Trophoblast cell (in vitro differentiated cells and primary cell): ENCODE measurements around the gene PDE6D.

Source experiments
- DNase-seq, 2 donors: peaks; one replicate each; pipeline ENCODE4 v3.0.0-alpha.2; 2016
- H2AFZ ChIP-seq: 2 replicates; pipeline ENCODE4 v1.6.1; 2013; ENCODE audit warnings: low read length, moderate library complexity, mild to moderate bottlenecking; ENCODE audit not compliant: insufficient read depth, poor library complexity
- H2AK5ac ChIP-seq: 2 replicates; pipeline ENCODE4 v1.6.1; 2013; ENCODE audit warnings: mild to moderate bottlenecking, low read length
- H2BK120ac ChIP-seq: 2 replicates; pipeline ENCODE4 v1.6.1; 2013; ENCODE audit warnings: low read length, mild to moderate bottlenecking, moderate library complexity; ENCODE audit not compliant: insufficient read depth, poor library complexity
- H2BK12ac ChIP-seq: 2 replicates; pipeline ENCODE4 v1.6.1; 2013; ENCODE audit warnings: mild to moderate bottlenecking, low read length, moderate library complexity
- H2BK5ac ChIP-seq: 2 replicates; pipeline ENCODE4 v1.6.1; 2013; ENCODE audit warnings: low read length, low read depth, moderate library complexity, mild to moderate bottlenecking; ENCODE audit not compliant: poor library complexity
- H3K14ac ChIP-seq: 2 replicates; pipeline ENCODE4 v1.6.1; 2013; ENCODE audit warnings: mild to moderate bottlenecking, low read length
- H3K18ac ChIP-seq: 2 replicates; pipeline ENCODE4 v1.6.1; 2013; ENCODE audit warnings: mild to moderate bottlenecking, low read length
- H3K23ac ChIP-seq: 2 replicates; pipeline ENCODE4 v1.6.1; 2013; ENCODE audit warnings: low read length
- H3K27ac ChIP-seq: 2 replicates; pipeline ENCODE4 v1.5.1; 2013; ENCODE audit warnings: low read depth, mild to moderate bottlenecking, inconsistent platforms, low read length, moderate library complexity
- H3K27me3 ChIP-seq: 2 replicates; pipeline ENCODE4 v1.6.1; 2013; ENCODE audit warnings: inconsistent platforms, mild to moderate bottlenecking, low read length, moderate library complexity; ENCODE audit not compliant: insufficient read depth
- H3K36me3 ChIP-seq, 2 experiments: 1 replicate in 1 of 2; 2 replicates in 1 of 2; pipeline ENCODE4 v1.6.1; 2013; ENCODE audit warnings: low read length in 2 of 2, mild to moderate bottlenecking in 2 of 2, moderate library complexity in 1 of 2; ENCODE audit not compliant: insufficient read depth in 2 of 2, control insufficient read depth in 1 of 2
- H3K4ac ChIP-seq: 2 replicates; pipeline ENCODE4 v1.6.1; 2013; ENCODE audit warnings: low read depth, mild to moderate bottlenecking, low read length, moderate library complexity
- H3K4me1 ChIP-seq, 2 experiments: 1 replicate in 1 of 2; 2 replicates in 1 of 2; pipeline ENCODE4 v1.6.1; 2013; ENCODE audit warnings: low read length in 2 of 2, mild to moderate bottlenecking in 2 of 2, moderate library complexity in 1 of 2; ENCODE audit not compliant: insufficient read depth in 2 of 2, control insufficient read depth in 1 of 2
- H3K4me2 ChIP-seq: 2 replicates; pipeline ENCODE4 v1.6.1; 2013; ENCODE audit warnings: inconsistent platforms, mild to moderate bottlenecking, low read length, moderate library complexity
- H3K4me3 ChIP-seq: 2 replicates; pipeline ENCODE4 v1.5.1; 2013; ENCODE audit warnings: mild to moderate bottlenecking, low read depth, low read length, inconsistent platforms
- H3K79me1 ChIP-seq: one replicate; pipeline ENCODE4 v1.6.1; 2013; ENCODE audit warnings: low read length
- H3K79me2 ChIP-seq: 2 replicates; pipeline ENCODE4 v1.6.1; 2013; ENCODE audit warnings: low read length, mild to moderate bottlenecking; ENCODE audit not compliant: control insufficient read depth, insufficient read depth, poor library complexity
- H3K9ac ChIP-seq: 2 replicates; pipeline ENCODE4 v1.6.1; 2013; ENCODE audit warnings: mild to moderate bottlenecking, low read length
- H3K9me3 ChIP-seq: 2 replicates; pipeline ENCODE4 v1.6.1; 2013; ENCODE audit warnings: low read depth, mild to moderate bottlenecking, control low read depth, inconsistent platforms, low read length; ENCODE audit not compliant: insufficient read depth
- H4K12ac ChIP-seq: 2 replicates; pipeline ENCODE4 v1.6.1; 2013; ENCODE audit warnings: low read depth, mild to moderate bottlenecking, low read length, moderate library complexity
- H4K8ac ChIP-seq: 2 replicates; pipeline ENCODE4 v1.6.1; 2013; ENCODE audit warnings: low read depth, mild to moderate bottlenecking, low read length, moderate library complexity
- H4K91ac ChIP-seq: one replicate; pipeline ENCODE4 v1.6.1; 2013; ENCODE audit warnings: low read depth, mild to moderate bottlenecking, low read length, moderate library complexity
- WGBS: extraction: QIAGEN DNeasy Blood & Tissue Kit; methylation state at CpG from one replicate; pipeline ENCODE4 v1.1.7; 2013; ENCODE audit warnings: missing lambda C conversion rate; ENCODE audit not compliant: insufficient read length, insufficient coverage; ENCODE audit errors: extremely low coverage; 5-methylcytosine and 5-hydroxymethylcytosine counted together

Gene PDE6D

GRCh38 chr2:231687961-231688360, 93.1 kb downstream of the PDE6D start:
- Histone ChIP-seq H3K4me3 (no peak overlapping the region), H2AK5ac (no peak overlapping the region), H2BK12ac (no peak overlapping the region), H3K14ac (no peak overlapping the region), H3K4me1 (peaks cover 3 to 5% of the 10 kb centered on the region in 2 experiments), H2BK120ac (no peak overlapping the region), H3K79me1 (peaks cover 3% of the 10 kb centered on the region), H3K36me3 (no peaks in the 10 kb centered on the region), H3K23ac (no peak overlapping the region), H3K27ac (no peak overlapping the region), H2BK5ac (no peak overlapping the region), H3K4ac (no peak overlapping the region), H3K27me3 (no peaks in the 10 kb centered on the region), H2AFZ (no peak overlapping the region), H3K79me2 (no peaks in the 10 kb centered on the region), H3K9ac (no peak overlapping the region), H4K91ac (peak overlapping the region; percentile 67), H3K18ac (no peak overlapping the region), H4K8ac (peak overlapping the region; percentile 90), H3K4me2 (no peak overlapping the region), H3K9me3 (no peaks in the 10 kb centered on the region), H4K12ac (peak overlapping the region; percentile 68)
- no peak for DNase-seq
- no CpG with 5 or more reads among the region's 4 CpGs for WGBS

GRCh38 chr2:231687133-231687852, 93.8 kb downstream of the PDE6D start:
- peaks cover 3% of the 10 kb centered on the region for H3K79me1 ChIP-seq
- no CpG with 5 or more reads among the region's 14 CpGs for WGBS

GRCh38 chr2:231686192-231687100, 94.6 kb downstream of the PDE6D start:
- Histone ChIP-seq H2AK5ac (no peak overlapping the region), H3K79me1 (peaks cover 6% of the 10 kb centered on the region), H2BK120ac (no peak overlapping the region), H3K4me3 (no peak overlapping the region), H3K27me3 (no peaks in the 10 kb centered on the region), H2BK5ac (no peak overlapping the region), H2BK12ac (no peak overlapping the region), H3K9me3 (no peaks in the 10 kb centered on the region), H4K8ac (no peak overlapping the region), H4K91ac (no peak overlapping the region), H3K79me2 (peaks cover 2% of the 10 kb centered on the region), H3K4me1 (peaks cover 6 to 8% of the 10 kb centered on the region in 2 experiments), H3K27ac (no peak overlapping the region), H4K12ac (no peak overlapping the region), H3K4ac (no peak overlapping the region), H3K14ac (no peak overlapping the region), H3K18ac (no peak overlapping the region), H3K4me2 (no peak overlapping the region), H3K9ac (no peak overlapping the region), H2AFZ (no peak overlapping the region), H3K36me3 (no peaks in the 10 kb centered on the region), H3K23ac (no peak overlapping the region)
- WGBS = no CpG with 5 or more reads among the region's 11 CpGs
- no peak for DNase-seq

More at GRCh38 chr2:231687133-231687852, 93.8 kb downstream of the PDE6D start:
- Histone ChIP-seq H2AK5ac (peak overlapping the region; percentile 89), H2AFZ (peak overlapping the region; percentile 48), H2BK120ac (peak overlapping the region; percentile 50), H4K8ac (peak overlapping the region; percentile 90), H3K4ac (peak overlapping the region; percentile 42), H3K4me3 (peak overlapping the region; percentile 5), H3K23ac (no peak overlapping the region), H3K9ac (no peak overlapping the region), H2BK5ac (no peak overlapping the region), H3K14ac (peak overlapping the region; percentile 62), H2BK12ac (peak overlapping the region; percentile 3), H3K36me3 (no peaks in the 10 kb centered on the region), H3K4me2 (peak overlapping the region; percentile 40), H3K18ac (peak overlapping the region; percentile 31), H3K79me2 (no peaks in the 10 kb centered on the region), H3K27me3 (no peaks in the 10 kb centered on the region), H4K12ac (peak overlapping the region; percentile 68), H4K91ac (peak overlapping the region; percentile 67), H3K4me1 (peaks cover 3 to 5% of the 10 kb centered on the region in 2 experiments), H3K9me3 (no peaks in the 10 kb centered on the region), H3K27ac (no peak overlapping the region)
- DNase-seq = peak in 1 of 2 donors; percentile 52

GRCh38 chr2:231685349-231686191, 95.5 kb downstream of the PDE6D start:
- Histone ChIP-seq H3K36me3 (no peaks in the 10 kb centered on the region), H2AFZ (no peak overlapping the region), H2AK5ac (no peak overlapping the region), H2BK120ac (no peak overlapping the region), H3K9ac (no peak overlapping the region), H3K79me2 (peaks cover 7% of the 10 kb centered on the region), H3K4me2 (no peak overlapping the region), H3K4me3 (no peak overlapping the region), H4K8ac (no peak overlapping the region), H3K27me3 (no peaks in the 10 kb centered on the region), H4K91ac (no peak overlapping the region), H3K27ac (no peak overlapping the region), H2BK5ac (no peak overlapping the region), H3K4ac (no peak overlapping the region), H3K9me3 (no peaks in the 10 kb centered on the region), H4K12ac (no peak overlapping the region), H3K4me1 (peaks cover 8 to 11% of the 10 kb centered on the region in 2 experiments), H2BK12ac (no peak overlapping the region), H3K14ac (no peak overlapping the region), H3K79me1 (peaks cover 13% of the 10 kb centered on the region), H3K23ac (no peak overlapping the region), H3K18ac (no peak overlapping the region)
- no CpG with 5 or more reads among the region's 20 CpGs for WGBS
- no peak for DNase-seq
